PC-3 (cell line): ENCODE results near the gene AUTS2. TPM values are rescaled to one million over a fixed set of nuclear protein-coding genes. Genes with fewer than 3 reads are reported as not detected.

Source experiments
- ATAC-seq: fragments of 200-7000 bp; cut with Tn5 transposase; 2 replicates; pipeline ENCODE4 v1.9.1; 2020; ENCODE audit warnings: mild to moderate bottlenecking, moderate library complexity
- BruUV-seq: library from RNA; stranded (reverse); fragments of 400-500 nt; replicated peaks from 2 replicates; lab custom pipeline; 2021; lab: Mats Ljungman, UMichigan
- CTCF ChIA-PET: fragments of 300-600 bp; sonication (Branson Sonifier 250); formaldehyde crosslinking; loops from one replicate; lab custom pipeline; 2022; ENCODE audit warnings: antibody characterized with exemption; lab: Charles Lee
- POLR2A ChIA-PET: fragments of 300-600 bp; sonication (Branson Sonifier 250); formaldehyde crosslinking; loops from one replicate; lab custom pipeline; 2022; ENCODE audit warnings: antibody characterized with exemption; ENCODE audit not compliant: unreplicated experiment; lab: Charles Lee
- DNase-seq: peaks from one replicate; pipeline ENCODE4 v3.0.0-alpha.2; 2015
- H2AFZ ChIP-seq: fragments of 300-600 bp; sonication (generic); 2 replicates; pipeline ENCODE4 v1.6.0; 2016; ENCODE audit warnings: antibody characterized with exemption, low read length
- H3F3A ChIP-seq: fragments of 300-600 bp; sonication (generic); one replicate; pipeline ENCODE4 v1.6.0; 2017; ENCODE audit warnings: antibody characterized with exemption, low read length, control low read depth, mild to moderate bottlenecking; ENCODE audit not compliant: unreplicated experiment
- H3K27ac ChIP-seq: fragments of 300-600 bp; sonication (generic); 2 replicates; pipeline ENCODE4 v1.5.1; 2016; ENCODE audit warnings: mild to moderate bottlenecking, low read length
- H3K27me3 ChIP-seq: fragments of 300-600 bp; sonication (generic); 2 replicates; pipeline ENCODE4 v1.6.1; 2016; ENCODE audit warnings: low read length, mixed read lengths
- H3K36me3 ChIP-seq: fragments of 300-600 bp; sonication (generic); 2 replicates; pipeline ENCODE4 v1.6.1; 2016; ENCODE audit warnings: low read depth, mixed run types, low read length, mixed read lengths
- H3K4me1 ChIP-seq: fragments of 300-600 bp; sonication (generic); 2 replicates; pipeline ENCODE4 v1.5.1; 2016; ENCODE audit warnings: low read length; ENCODE audit not compliant: insufficient read depth
- H3K4me2 ChIP-seq: fragments of 300-600 bp; sonication (generic); 2 replicates; pipeline ENCODE4 v1.6.0; 2016; ENCODE audit warnings: low read length
- H3K4me3 ChIP-seq: fragments of 300-600 bp; sonication (generic); 2 replicates; pipeline ENCODE4 v1.5.1; 2016; ENCODE audit warnings: mild to moderate bottlenecking, low read length, mixed read lengths
- H3K79me2 ChIP-seq: fragments of 300-600 bp; sonication (generic); 2 replicates; pipeline ENCODE4 v1.6.1; 2017; ENCODE audit warnings: low read length, mixed read lengths
- H3K9ac ChIP-seq: fragments of 300-600 bp; sonication (generic); 2 replicates; pipeline ENCODE4 v1.6.0; 2016; ENCODE audit warnings: mild to moderate bottlenecking, low read length
- H3K9me2 ChIP-seq: fragments of 300-600 bp; sonication (generic); replicated peaks from 2 replicates; pipeline ENCODE4 v1.6.1; 2016; ENCODE audit warnings: mixed run types, low read length, mixed read lengths
- H3K9me3 ChIP-seq: fragments of 300-600 bp; sonication (generic); 2 replicates; pipeline ENCODE4 v1.6.1; 2016; ENCODE audit warnings: low read length, mixed read lengths
- H4K20me1 ChIP-seq: fragments of 300-600 bp; sonication (generic); 2 replicates; pipeline ENCODE4 v1.6.1; 2016; ENCODE audit warnings: low read length, mixed read lengths
- CTCF ChIP-seq: fragments of 300-600 bp; sonication (generic); conservative IDR thresholded peaks from 2 replicates; pipeline ENCODE4 v1.5.1; 2017; ENCODE audit warnings: antibody characterized with exemption, low read depth, mild to moderate bottlenecking, low read length
- EZH2 ChIP-seq: fragments of 300-600 bp; sonication (generic); IDR thresholded peaks from one replicate; pipeline ENCODE4 v1.6.1; 2017; ENCODE audit warnings: antibody characterized with exemption, mild to moderate bottlenecking, low read length; ENCODE audit not compliant: unreplicated experiment
- EZH2phosphoT487 ChIP-seq: fragments of 300-600 bp; sonication (generic); IDR thresholded peaks from 2 replicates; pipeline ENCODE4 v1.6.1; 2018; ENCODE audit warnings: mild to moderate bottlenecking, antibody characterized with exemption, low read length, borderline replicate concordance
- intact Hi-C: fragments of 100-400 bp; cut with micrococcal nuclease; formaldehyde crosslinking; loops from 2 replicates; pipeline ENCODE4 v1.9.0; 2023
- total RNA-seq: library from RNA; depleted of rRNA; stranded (reverse); fragments of >200 nt; gene quantifications from 2 replicates; pipeline ENCODE4 v1.2.3, GENCODE V29; 2014

The AUTS2 gene
- total RNA-seq, 1 experiment from 2014 or later, result not detected

GRCh38 chr7:70489813-70490212 lies 891.5 kb downstream of the AUTS2 start:
- Histone ChIP-seq H3K9ac (no peak overlapping the region), H3K4me2 (no peak overlapping the region), H2AFZ (no peak overlapping the region), H3K9me3 (0 out of 2 replicates have a peak, but pooled peaks cover 3% of the 10 kb centered on the region), H3K4me3 (no peak overlapping the region), H3K27ac (no peak overlapping the region), H3K9me2 (no peaks in the 10 kb centered on the region), H3F3A (no peaks in the 10 kb centered on the region), H3K27me3 (no peaks in the 10 kb centered on the region), H3K79me2 (no peaks in the 10 kb centered on the region), H3K4me1 (no peaks in the 10 kb centered on the region), H3K36me3 (no peaks in the 10 kb centered on the region), H4K20me1 (no peaks in the 10 kb centered on the region)
- ChIA-PET CTCF (no interaction called here), POLR2A (no interaction called here)
- ATAC-seq, result no peak
- intact Hi-C loops, result no loop called here
- BruUV-seq, result no TSS peak
- TF ChIP-seq EZH2phosphoT487, result no peak
- no peak for TF ChIP-seq CTCF
- TF ChIP-seq EZH2, result no peak
- no peak for DNase-seq

GRCh38 chr7:70492625-70493024 lies 894.4 kb downstream of the AUTS2 start:
- Histone ChIP-seq H3K36me3 (no peaks in the 10 kb centered on the region), H3F3A (no peaks in the 10 kb centered on the region), H3K4me3 (no peak overlapping the region), H3K4me1 (no peaks in the 10 kb centered on the region), H3K9me2 (no peaks in the 10 kb centered on the region), H3K27me3 (no peaks in the 10 kb centered on the region), H3K9ac (no peak overlapping the region), H3K79me2 (no peaks in the 10 kb centered on the region), H3K9me3 (0 out of 2 replicates have a peak, but pooled peaks cover 3% of the 10 kb centered on the region), H3K27ac (no peak overlapping the region), H3K4me2 (no peak overlapping the region), H4K20me1 (no peaks in the 10 kb centered on the region), H2AFZ (no peak overlapping the region)
- ATAC-seq (no peak), DNase-seq (no peak)
- no peak for TF ChIP-seq EZH2
- TF ChIP-seq CTCF, result no peak
- TF ChIP-seq EZH2phosphoT487, result no peak
- POLR2A ChIA-PET, result no interaction called here
- BruUV-seq, result no TSS peak
- CTCF ChIA-PET, result no interaction called here
- intact Hi-C loops, result no loop called here

GRCh38 chr7:70494225-70495032 lies 896.2 kb downstream of the AUTS2 start:
- no peaks in the 10 kb centered on the region for H3K27me3 ChIP-seq
- no peak overlapping the region for H2AFZ ChIP-seq
- no peak overlapping the region for H3K4me3 ChIP-seq
- H3F3A ChIP-seq, result no peaks in the 10 kb centered on the region
- no peaks in the 10 kb centered on the region for H4K20me1 ChIP-seq
- DNase-seq (no peak), ATAC-seq (no peak)
- H3K9ac ChIP-seq, result no peak overlapping the region
- TF ChIP-seq CTCF (no peak), EZH2phosphoT487 (no peak), EZH2 (no peak)
- no peaks in the 10 kb centered on the region for H3K4me1 ChIP-seq
- H3K9me3 ChIP-seq, result no peaks in the 10 kb centered on the region
- CTCF ChIA-PET, result no interaction called here
- intact Hi-C loops, result no loop called here
- H3K9me2 ChIP-seq, result no peaks in the 10 kb centered on the region
- H3K27ac ChIP-seq, result no peak overlapping the region
- no peaks in the 10 kb centered on the region for H3K79me2 ChIP-seq
- POLR2A ChIA-PET, result no interaction called here
- BruUV-seq, result no TSS peak
- H3K4me2 ChIP-seq, result no peak overlapping the region
- no peaks in the 10 kb centered on the region for H3K36me3 ChIP-seq
